Uterus (tissue), 4 donors: ENCODE measurements around the gene PRSS35. TPM values are rescaled to one million over a fixed set of nuclear protein-coding genes. Genes with fewer than 3 reads are reported as not detected.
"Not testable (repeated sequence)": the region's sequence is repeated elsewhere in the genome, so short reads cannot be mapped to it uniquely, and the experiment has no call there.

Experiments used
- DNase-seq, 2 donors: peaks; one replicate each; pipeline ENCODE4 v3.0.0-alpha.2; 2019 to 2020
- H3K27ac ChIP-seq, 2 donors: fragments of 200-600 bp; sonication (generic); 1 replicate in 1 of 2; 2 replicates in 1 of 2; pipeline ENCODE4 v1.5.1; 2016 to 2018
- H3K27me3 ChIP-seq, 2 donors: fragments of 200-600 bp; sonication (generic); one replicate each; pipeline ENCODE4 v1.5.1; 2018 to 2019; ENCODE audit warnings: control low read depth in 1 of 2
- H3K36me3 ChIP-seq, 2 donors: fragments of 200-600 bp; sonication (generic); one replicate each; pipeline ENCODE4 v1.5.1; 2019; ENCODE audit warnings: control low read depth in 1 of 2
- H3K4me1 ChIP-seq, 2 donors: fragments of 200-600 bp; sonication (generic); one replicate each; pipeline ENCODE4 v1.5.1; 2018 to 2019; ENCODE audit warnings: control low read depth in 1 of 2
- H3K4me3 ChIP-seq, 2 donors: fragments of 200-600 bp; sonication (generic); 1 replicate in 1 of 2; 2 replicates in 1 of 2; pipeline ENCODE4 v1.5.1; 2018 to 2019; ENCODE audit warnings: mild to moderate bottlenecking in 1 of 2
- H3K9me3 ChIP-seq, 2 donors: fragments of 200-600 bp; sonication (generic); one replicate each; pipeline ENCODE4 v1.5.1; 2019; ENCODE audit warnings: control low read depth in 1 of 2
- CTCF ChIP-seq, 4 experiments: fragments of 200-600 bp in 2 of 4; fragments of 450-650 bp in 2 of 4; sonication (generic) in 2 of 4; IDR thresholded peaks; one replicate each; pipeline ENCODE4 v1.5.1; 2016 to 2019; ENCODE audit warnings: antibody characterized with exemption in 4 of 4, mild to moderate bottlenecking in 2 of 4, moderate library complexity in 1 of 4
- POLR2A ChIP-seq, 2 donors: fragments of 450-650 bp; IDR thresholded peaks; one replicate each; pipeline ENCODE4 v1.6.1; 2016; ENCODE audit warnings: antibody characterized with exemption in 2 of 2, mild to moderate bottlenecking in 1 of 2, moderate library complexity in 1 of 2
- intact Hi-C: fragments of 100-400 bp; cut with DNase I; formaldehyde crosslinking; loops from one replicate; pipeline ENCODE4 v1.15.1; 2023; ENCODE audit warnings: low total_unique reads
- total RNA-seq, 4 donors: library from RNA; depleted of rRNA in 3 of 4; stranded (reverse); fragments of >200 nt in 3 of 4; gene quantifications; one replicate each; pipeline versions ENCODE4 v1.1.0 to v1.2.4, GENCODE V29; 2014 to 2023
- donor health status: DM: yes; HTN: yes; CAD: no.

The PRSS35 gene
- total RNA-seq, 4 donors from 2014 or later: 0.26 to 72.0 (median 0.46) TPM

DNA sequence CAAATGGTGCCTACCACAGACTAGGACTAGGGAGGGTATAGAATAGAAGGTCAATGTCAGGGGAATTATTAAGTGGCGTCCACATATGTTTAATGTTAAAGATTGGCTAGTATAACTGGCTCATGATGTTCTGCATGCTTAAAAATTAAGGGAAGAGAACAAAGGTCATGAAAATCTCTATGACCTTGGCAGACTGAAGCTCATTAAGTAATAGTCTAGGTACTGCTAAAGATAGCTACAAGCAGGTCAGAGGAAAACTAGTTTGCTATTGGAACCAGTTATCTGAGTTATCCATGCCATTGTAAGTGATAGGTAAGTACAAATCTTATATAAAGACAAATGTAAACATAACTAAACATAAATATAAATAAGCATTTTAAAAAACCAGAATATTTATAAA lies 32.9 kb upstream of the PRSS35 start:
- no peak for DNase-seq
- no peaks in the 10 kb centered on the region for H3K9me3 ChIP-seq
- no peak for TF ChIP-seq POLR2A (IDR thresholded peaks at IDR 0.05)
- no peak for TF ChIP-seq CTCF (IDR thresholded peaks at IDR 0.05)
- H3K27me3 ChIP-seq: no peaks in the 10 kb centered on the region
- H3K4me1 ChIP-seq: no peaks in the 10 kb centered on the region
- intact Hi-C loops: no loop called here
- H3K4me3 ChIP-seq: no peak overlapping the region
- H3K36me3 ChIP-seq: no peaks in the 10 kb centered on the region
- no peak overlapping the region for H3K27ac ChIP-seq

DNA sequence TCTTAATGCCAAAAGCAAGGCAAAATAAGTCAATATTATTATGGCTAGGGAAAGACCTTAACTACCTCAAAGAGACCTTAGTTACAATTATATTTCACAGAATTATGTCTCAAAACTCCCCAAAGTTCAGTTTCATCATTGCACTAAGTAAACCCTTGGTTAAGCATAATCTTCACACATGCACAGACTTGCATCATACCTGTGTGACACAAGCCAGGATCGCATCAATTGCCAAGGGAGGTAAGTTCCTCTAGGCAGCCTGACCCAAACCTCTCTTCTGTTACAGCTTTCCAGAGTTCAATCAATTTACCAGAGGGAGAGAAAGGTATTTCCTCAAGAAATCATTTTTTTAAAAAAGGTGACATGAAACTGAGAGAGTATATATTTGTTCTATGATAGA lies 31.9 kb upstream of the PRSS35 start:
- Histone ChIP-seq H3K27ac (no peak overlapping the region), H3K27me3 (no peaks in the 10 kb centered on the region), H3K9me3 (no peaks in the 10 kb centered on the region), H3K4me3 (no peak overlapping the region), H3K4me1 (no peaks in the 10 kb centered on the region), H3K36me3 (no peaks in the 10 kb centered on the region)
- intact Hi-C loops: no loop called here
- no peak for DNase-seq
- no peak for TF ChIP-seq CTCF (IDR thresholded peaks at IDR 0.05)
- TF ChIP-seq POLR2A (IDR thresholded peaks at IDR 0.05): no peak

GRCh38 chr6:83481938-83482337 lies 30.4 kb upstream of the PRSS35 start:
- intact Hi-C loops, H3K27me3 ChIP-seq, H3K27ac ChIP-seq, H3K36me3 ChIP-seq, H3K4me1 ChIP-seq, H3K4me3 ChIP-seq, H3K9me3 ChIP-seq, DNase-seq: not testable (repeated sequence)

GRCh38 chr6:83488448-83488847 lies 23.9 kb upstream of the PRSS35 start:
- Histone ChIP-seq H3K4me3 (no peak overlapping the region), H3K4me1 (no peaks in the 10 kb centered on the region), H3K27ac (no peak overlapping the region), H3K36me3 (no peaks in the 10 kb centered on the region), H3K9me3 (no peaks in the 10 kb centered on the region), H3K27me3 (no peaks in the 10 kb centered on the region)
- TF ChIP-seq POLR2A (IDR thresholded peaks at IDR 0.05) (no peak), CTCF (IDR thresholded peaks at IDR 0.05) (no peak)
- intact Hi-C loops: no loop called here
- DNase-seq: no peak

DNA sequence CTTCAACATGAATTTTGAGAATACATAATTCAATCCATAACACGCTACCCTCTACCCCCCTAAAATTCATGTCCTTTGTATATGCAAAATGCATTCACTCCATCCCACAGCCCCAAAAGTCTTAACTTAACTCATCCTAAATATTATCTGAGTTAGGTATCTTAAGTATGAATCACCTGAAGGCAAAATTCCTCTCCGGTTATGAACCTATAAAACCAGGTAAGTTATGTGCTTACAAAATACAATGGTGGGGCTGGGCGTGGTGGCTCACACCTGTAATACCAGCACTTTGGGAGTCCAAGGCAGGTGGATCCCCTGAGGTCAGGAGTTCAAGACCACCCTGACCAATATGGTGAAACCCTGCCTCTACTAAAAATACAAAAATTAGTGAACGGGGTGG lies 23.5 kb upstream of the PRSS35 start:
- H3K4me1 ChIP-seq: no peaks in the 10 kb centered on the region

More for the DNA sequence above, 23.5 kb upstream of the PRSS35 start:
- intact Hi-C loops: no loop called here
- Histone ChIP-seq H3K4me3 (no peak overlapping the region), H3K36me3 (no peaks in the 10 kb centered on the region), H3K27ac (no peak overlapping the region), H3K27me3 (no peaks in the 10 kb centered on the region), H3K9me3 (no peaks in the 10 kb centered on the region)
- TF ChIP-seq CTCF (IDR thresholded peaks at IDR 0.05) (no peak), POLR2A (IDR thresholded peaks at IDR 0.05) (no peak)
- DNase-seq: no peak
